Aorta (tissue), 5 donors: ENCODE results near the gene ZNF385B. TPM values are rescaled to one million over a fixed set of nuclear protein-coding genes. Genes with fewer than 3 reads are reported as not detected.
"Not testable (repeated sequence)": the region's sequence is repeated elsewhere in the genome, so short reads cannot be mapped to it uniquely, and the experiment has no call there.

ENCODE experiments used
- ATAC-seq: fragments of 200-7000 bp; cut with Tn5 transposase; one replicate; pipeline ENCODE4 v1.9.1; 2022; ENCODE audit warnings: moderate library complexity; ENCODE audit not compliant: low FRiP score
- DNase-seq, 2 donors: peaks; one replicate each; pipeline ENCODE4 v3.0.0-alpha.2; 2020
- H3K27ac ChIP-seq, 2 donors: one replicate each; pipeline ENCODE4 v1.5.1; 2013; ENCODE audit warnings: low read length in 2 of 2, mild to moderate bottlenecking in 2 of 2, moderate library complexity in 2 of 2, control low read depth in 1 of 2, inconsistent platforms in 1 of 2, low read depth in 1 of 2
- H3K27me3 ChIP-seq, 2 donors: one replicate each; pipeline ENCODE4 v1.6.1; 2013; ENCODE audit warnings: control low read depth in 1 of 2, low read length in 1 of 2, mild to moderate bottlenecking in 1 of 2, moderate library complexity in 1 of 2; ENCODE audit not compliant: insufficient read depth in 2 of 2, control insufficient read depth in 1 of 2
- H3K36me3 ChIP-seq, 2 donors: one replicate each; pipeline ENCODE4 v1.6.1; 2013; ENCODE audit warnings: control low read depth in 1 of 2, low read length in 1 of 2, mild to moderate bottlenecking in 1 of 2; ENCODE audit not compliant: insufficient read depth in 2 of 2, control insufficient read depth in 1 of 2
- H3K4me1 ChIP-seq, 2 donors: one replicate each; pipeline ENCODE4 v1.6.1; 2013; ENCODE audit warnings: low read length in 2 of 2, control low read depth in 1 of 2, mild to moderate bottlenecking in 1 of 2, moderate library complexity in 1 of 2; ENCODE audit not compliant: insufficient read depth in 2 of 2, control insufficient read depth in 1 of 2
- H3K4me3 ChIP-seq, 2 donors: one replicate each; pipeline ENCODE4 v1.5.1; 2013; ENCODE audit warnings: low read length in 2 of 2, control low read depth in 1 of 2, mild to moderate bottlenecking in 1 of 2
- H3K9me3 ChIP-seq: one replicate; pipeline ENCODE4 v1.6.1; 2013; ENCODE audit warnings: mild to moderate bottlenecking, low read length; ENCODE audit not compliant: control insufficient read depth
- WGBS, 2 donors: extraction: QIAGEN DNeasy Blood & Tissue Kit; methylation state at CpG; one replicate each; pipeline ENCODE4 v1.1.7; 2013; 5-methylcytosine and 5-hydroxymethylcytosine counted together
- intact Hi-C, 2 donors: fragments of 100-400 bp; cut with DNase I; formaldehyde crosslinking; loops; one replicate each; pipeline versions ENCODE4 v1.14.2 to v1.15.0; 2022
- polyA plus RNA-seq, 2 donors: library from polyadenylated mRNA; stranded (reverse); fragments of 200-250 nt; gene quantifications; one replicate each; pipeline ENCODE4 v1.2.3, GENCODE V29; 2013
- total RNA-seq, 2 donors: library from RNA; stranded (reverse); fragmentation: NEBNext Ultra II Directional; extraction: Animal tissue kit (Norgen Biotek cat#: 25700); gene quantifications; one replicate each; pipeline ENCODE4 v1.2.1, GENCODE V29; 2021
- donor health status: healthy with polysubstance abuse.
- donor health status: Bipolar disorder and iron deficiency.
- donor health status: DM: no; HTN: no; CAD: no.
- donor health status: DM: no; HTN: no; CAD: no.
- donor health status: DM: yes; HTN: yes; CAD: no.

ZNF385B gene
- total and polyA plus RNA-seq, 4 donors: 3.3 to 4.6 (median 4.0) TPM; not detected in 1

GRCh38 chr2:179785902-179786301 lies 75.5 kb downstream of the ZNF385B start:
- Histone ChIP-seq H3K27me3 (no peaks in the 10 kb centered on the region), H3K36me3 (no peaks in the 10 kb centered on the region), H3K27ac (no peak overlapping the region), H3K9me3 (no peaks in the 10 kb centered on the region), H3K4me3 (no peak overlapping the region), H3K4me1 (no peaks in the 10 kb centered on the region)
- intact Hi-C loops: no loop called here
- ATAC-seq (no peak), DNase-seq (no peak)
- WGBS, 2 donors: 97 to 100% methylated on average over 1 of the region's 1 CpG

- intact Hi-C loops, H3K27ac ChIP-seq, DNase-seq, H3K4me3 ChIP-seq, H3K36me3 ChIP-seq, H3K9me3 ChIP-seq, H3K27me3 ChIP-seq, H3K4me1 ChIP-seq, ATAC-seq: not testable (repeated sequence)
- 83 to 92% methylated on average over 2 of the region's 2 CpGs for WGBS, 2 donors
Measured at GRCh38 chr2:179782346-179782745, 79.1 kb downstream of the ZNF385B start.

DNA sequence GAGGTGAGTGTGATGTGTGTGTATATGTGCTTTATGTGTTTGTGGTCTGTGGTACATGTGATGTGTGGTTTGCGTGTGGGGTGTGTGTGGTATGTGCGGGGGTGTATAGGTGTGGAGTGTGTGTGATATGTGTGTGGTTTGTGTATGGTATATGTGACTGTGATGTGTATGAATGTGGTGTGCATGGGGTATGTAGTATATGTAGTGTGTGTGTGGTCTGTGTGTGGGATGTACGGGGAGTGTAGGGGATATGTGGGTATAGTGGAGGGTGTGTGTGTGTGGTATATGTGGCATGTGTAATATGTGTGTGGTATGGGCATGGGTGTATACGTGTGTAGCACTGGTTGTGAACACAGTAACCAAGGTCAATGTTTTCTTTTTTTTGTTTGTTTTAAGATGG lies 87.4 kb downstream of the ZNF385B start:
- DNase-seq (no peak), ATAC-seq (peak; percentile 38)
- H3K36me3 ChIP-seq: no peaks in the 10 kb centered on the region
- H3K27me3 ChIP-seq: no peaks in the 10 kb centered on the region
- no peaks in the 10 kb centered on the region for H3K4me1 ChIP-seq
- intact Hi-C loops: no loop called here
- H3K27ac ChIP-seq: no peak overlapping the region
- WGBS, 2 donors: 96 to 99% methylated on average over 4 of the region's 4 CpGs
- H3K9me3 ChIP-seq: no peaks in the 10 kb centered on the region
- H3K4me3 ChIP-seq: no peak overlapping the region

DNA sequence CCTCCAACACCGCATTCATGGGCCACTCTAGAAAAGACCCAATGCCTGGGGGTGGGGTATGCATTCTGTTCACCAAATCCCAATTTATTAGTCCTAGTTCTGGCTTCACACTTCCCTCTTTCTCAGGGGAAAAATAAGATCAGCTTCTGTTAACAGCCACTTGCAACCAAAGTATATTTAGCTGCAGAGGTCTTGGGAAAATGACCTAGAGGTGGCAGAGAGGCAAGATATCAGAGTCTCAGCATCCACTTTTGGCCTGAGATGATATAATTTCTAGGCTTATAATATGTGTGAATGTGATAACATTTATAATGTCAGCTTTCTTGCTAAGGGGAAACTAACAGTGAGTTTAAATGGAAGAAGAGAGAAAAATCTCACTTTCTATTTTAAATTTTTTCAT lies 89.1 kb downstream of the ZNF385B start:
- Histone ChIP-seq H3K27ac (no peak overlapping the region), H3K4me1 (peaks cover 0 to 3% of the 10 kb centered on the region in 2 donors), H3K36me3 (no peaks in the 10 kb centered on the region), H3K27me3 (no peaks in the 10 kb centered on the region), H3K9me3 (no peaks in the 10 kb centered on the region), H3K4me3 (no peak overlapping the region)
- DNase-seq: no peak
- ATAC-seq: no peak
- WGBS, 2 donors: 67 to 84% methylated on average over 1 of the region's 1 CpG
- intact Hi-C loops: no loop called here

DNA sequence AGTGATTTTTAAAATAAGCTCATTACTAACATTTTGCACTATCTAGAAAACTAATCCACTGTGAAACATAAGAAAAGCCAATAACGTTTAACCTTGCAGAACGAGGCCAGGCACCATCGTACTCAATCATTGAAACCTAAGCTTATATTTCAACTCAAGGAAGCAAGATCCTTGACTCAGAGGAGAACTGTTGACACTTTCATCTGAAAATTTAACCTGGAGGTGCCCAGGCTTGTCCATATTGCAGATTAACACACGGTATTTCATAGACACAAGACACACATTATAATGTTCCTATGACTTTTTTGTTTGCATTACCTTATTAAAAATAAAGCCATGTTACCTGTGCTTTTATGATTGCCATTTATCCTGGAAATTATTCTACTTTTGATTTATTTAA lies 89.6 kb downstream of the ZNF385B start:
- Histone ChIP-seq H3K27me3 (no peaks in the 10 kb centered on the region), H3K27ac (no peak overlapping the region), H3K4me1 (peaks cover 0 to 3% of the 10 kb centered on the region in 2 donors), H3K36me3 (no peaks in the 10 kb centered on the region), H3K4me3 (no peak overlapping the region), H3K9me3 (no peaks in the 10 kb centered on the region)
- DNase-seq (no peak), ATAC-seq (no peak)
- intact Hi-C loops: no loop called here
- WGBS, 2 donors: 89 to 92% methylated on average over 4 of the region's 4 CpGs

- no peak overlapping the region for H3K4me3 ChIP-seq
- no peak for ATAC-seq
- peaks cover 0 to 3% of the 10 kb centered on the region in 2 donors for H3K4me1 ChIP-seq
- no peak overlapping the region for H3K27ac ChIP-seq
- intact Hi-C loops: no loop called here
- H3K36me3 ChIP-seq: no peaks in the 10 kb centered on the region
- 90 to 97% methylated on average over 1 of the region's 1 CpG for WGBS, 2 donors
- no peaks in the 10 kb centered on the region for H3K9me3 ChIP-seq
- DNase-seq: no peak
- no peaks in the 10 kb centered on the region for H3K27me3 ChIP-seq
Measured at GRCh38 chr2:179770029-179770428, 91.4 kb downstream of the ZNF385B start.

GRCh38 chr2:179769323-179769722 lies 92.1 kb downstream of the ZNF385B start:
- DNase-seq (no peak), ATAC-seq (no peak)

DNA sequence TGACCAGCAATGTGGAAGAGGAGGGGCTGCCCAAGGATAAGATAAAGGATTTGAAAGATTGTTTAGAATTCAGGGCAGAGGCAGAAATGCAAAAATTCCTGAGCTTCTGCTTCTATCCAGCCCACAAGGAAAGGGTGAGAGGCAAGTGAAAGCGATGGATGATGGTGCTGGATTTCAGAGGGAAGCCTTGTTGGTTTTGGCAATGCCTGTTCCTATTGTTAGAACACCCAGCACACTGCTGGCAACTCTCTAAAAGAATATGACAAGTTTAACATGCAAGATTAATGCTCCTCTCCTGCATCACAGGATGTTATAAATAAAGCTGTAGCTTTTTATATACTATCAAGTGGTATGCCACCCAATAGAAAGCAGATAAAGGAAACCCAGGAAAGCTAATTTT lies 92.6 kb downstream of the ZNF385B start:
- no peak overlapping the region for H3K27ac ChIP-seq
- ATAC-seq (no peak), DNase-seq (no peak)
- 0 to 3% methylated on average over 1 of the region's 1 CpG for WGBS, 2 donors
- no peaks in the 10 kb centered on the region for H3K36me3 ChIP-seq
- no peaks in the 10 kb centered on the region for H3K9me3 ChIP-seq
- no peaks in the 10 kb centered on the region for H3K27me3 ChIP-seq
- peaks cover 0 to 3% of the 10 kb centered on the region in 2 donors for H3K4me1 ChIP-seq
- intact Hi-C loops: no loop called here
- no peak overlapping the region for H3K4me3 ChIP-seq

More at GRCh38 chr2:179769323-179769722, 92.1 kb downstream of the ZNF385B start:
- peaks cover 0 to 3% of the 10 kb centered on the region in 2 donors for H3K4me1 ChIP-seq
- no peaks in the 10 kb centered on the region for H3K36me3 ChIP-seq
- no peak overlapping the region for H3K27ac ChIP-seq
- no peaks in the 10 kb centered on the region for H3K9me3 ChIP-seq
- H3K4me3 ChIP-seq: no peak overlapping the region
- no peaks in the 10 kb centered on the region for H3K27me3 ChIP-seq
- intact Hi-C loops: no loop called here
- 73 to 79% methylated on average over 8 of the region's 8 CpGs for WGBS, 2 donors

DNA sequence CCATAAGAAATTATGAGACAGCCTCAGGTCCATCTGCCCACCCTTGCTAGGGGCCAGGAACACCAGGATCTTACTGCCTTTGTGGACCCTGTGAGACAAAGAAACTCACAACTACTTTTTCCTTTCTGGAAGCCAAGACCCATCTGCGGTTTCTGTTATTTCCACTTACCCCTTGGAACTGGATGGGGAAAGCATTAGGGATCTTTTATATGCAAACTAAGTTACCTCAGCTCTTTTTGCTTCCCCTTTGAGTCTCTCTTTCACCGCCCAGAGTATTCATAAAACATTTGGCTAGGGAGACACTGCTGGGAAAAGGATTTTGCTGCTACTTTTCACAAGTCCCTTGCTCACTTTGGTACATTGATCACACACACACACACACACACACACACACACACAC lies 95.7 kb downstream of the ZNF385B start:
- no peak overlapping the region for H3K4me3 ChIP-seq
- no peaks in the 10 kb centered on the region for H3K36me3 ChIP-seq
- 93% methylated on average over 2 of the region's 2 CpGs for WGBS, 2 donors
- no peaks in the 10 kb centered on the region for H3K9me3 ChIP-seq
- H3K27ac ChIP-seq: no peak overlapping the region
- H3K27me3 ChIP-seq: no peaks in the 10 kb centered on the region
- peaks cover 0 to 3% of the 10 kb centered on the region in 2 donors for H3K4me1 ChIP-seq
- DNase-seq (no peak), ATAC-seq (no peak)
- intact Hi-C loops: no loop called here
